ENCODE measurements around the gene NBR1.
A peak's percentile ranks its signal among the peaks of the same experiment; 100 is the strongest.
"Not testable (repeated sequence)": the region's sequence is repeated elsewhere in the genome, so short reads cannot be mapped to it uniquely, and the experiment has no call there.

NBR1 gene

DNA sequence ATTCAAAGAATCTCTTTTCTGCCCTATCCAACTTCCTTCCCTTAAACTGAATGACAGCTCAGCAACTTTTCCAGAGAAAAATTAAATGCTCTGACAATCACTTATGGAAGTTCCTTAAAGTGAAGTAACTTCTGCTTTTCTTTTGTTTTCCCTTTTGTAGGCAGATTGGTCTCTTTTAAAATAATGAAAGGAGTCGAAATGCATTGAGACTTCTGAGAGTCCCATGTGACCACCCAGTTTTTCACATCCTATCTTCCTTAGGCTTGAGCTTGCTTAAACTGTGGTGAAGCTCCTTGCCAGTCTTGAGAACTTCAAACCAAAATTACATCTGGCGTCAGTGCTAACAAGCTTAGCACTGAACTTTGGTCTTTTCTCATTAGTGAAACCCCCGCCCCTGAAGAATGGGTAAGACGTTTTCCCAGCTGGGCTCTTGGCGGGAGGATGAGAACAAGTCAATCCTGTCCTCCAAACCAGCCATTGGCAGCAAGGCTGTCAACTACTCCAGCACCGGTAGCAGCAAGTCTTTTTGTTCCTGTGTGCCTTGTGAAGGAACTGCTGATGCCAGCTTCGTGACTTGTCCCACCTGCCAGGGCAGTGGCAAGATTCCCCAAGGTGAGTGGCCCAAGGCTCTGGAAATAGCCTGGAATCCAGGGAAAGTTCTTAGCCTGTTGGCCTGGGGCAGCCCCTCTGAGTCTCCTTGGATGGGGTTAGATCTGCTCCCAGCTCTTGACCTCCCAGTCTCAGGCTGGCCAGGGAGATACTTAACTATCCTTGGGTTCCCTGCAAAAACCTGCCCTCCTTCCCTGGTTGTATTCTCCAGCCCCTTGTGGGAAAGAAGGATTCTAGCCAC, 41.9 kb downstream of the NBR1 start:
- DNase-seq (ENCODE audit: insufficient read length, low spot score) (peak; percentile 15), FAIRE-seq (peak; percentile 89)

DNA sequence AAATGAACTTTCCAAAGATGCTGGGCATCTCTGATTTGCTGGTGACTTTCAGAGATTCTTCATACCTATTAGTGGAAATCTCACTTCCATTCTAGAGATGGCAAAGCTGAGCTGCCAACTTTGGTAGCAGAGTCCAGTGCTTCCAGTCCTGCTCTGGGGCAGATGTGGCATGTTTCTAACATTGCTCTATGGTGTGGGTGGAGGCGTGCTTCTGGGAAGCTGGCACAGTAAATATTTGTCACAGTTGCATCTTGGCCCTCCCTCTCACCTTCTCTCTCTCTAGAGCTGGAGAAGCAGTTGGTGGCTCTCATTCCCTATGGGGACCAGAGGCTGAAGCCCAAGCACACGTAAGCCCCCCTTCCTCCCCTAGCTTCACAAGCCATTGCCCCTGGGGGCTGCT, 42.5 kb downstream of the NBR1 start:
- no peak for DNase-seq (ENCODE audit: insufficient read length, low spot score)
- FAIRE-seq = no peak

DNA sequence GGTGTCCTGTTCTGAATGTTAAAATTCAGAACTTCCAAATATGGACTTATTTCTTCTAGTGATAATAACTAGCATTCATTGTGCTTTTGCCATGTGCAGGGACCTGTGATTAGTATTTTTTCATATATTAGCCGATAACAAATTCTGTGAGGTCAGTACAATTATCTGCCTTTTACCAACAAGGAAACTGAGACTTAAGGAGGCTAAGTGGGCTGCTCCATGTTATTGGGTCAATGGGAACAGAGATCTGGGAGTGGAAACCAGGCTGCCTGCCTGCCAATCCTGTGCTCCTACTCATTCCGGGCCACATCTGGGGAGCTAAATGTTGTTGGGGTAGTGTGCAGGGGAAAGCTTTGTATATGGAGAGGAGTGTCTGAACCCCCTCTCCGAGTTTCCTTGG, 44.3 kb downstream of the NBR1 start:
- FAIRE-seq = no peak

DNA sequence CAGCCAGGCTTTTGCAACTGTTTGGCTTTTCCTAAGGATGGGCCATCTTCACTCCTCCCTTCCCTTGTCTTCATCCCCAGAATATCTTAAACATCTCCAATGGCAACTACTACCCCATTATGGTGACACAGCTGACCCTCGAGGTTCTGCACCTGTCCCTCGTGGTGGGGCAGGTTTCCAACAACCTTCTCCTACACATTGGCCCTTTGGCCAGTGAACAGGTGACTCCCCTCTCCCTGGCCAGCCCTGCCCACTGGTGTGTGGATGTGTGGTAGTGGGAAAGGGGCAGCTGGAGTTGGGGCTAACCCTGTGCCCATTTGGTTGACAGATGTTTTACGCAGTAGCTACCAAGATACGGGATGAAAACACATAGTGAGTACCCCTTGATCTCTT, 45.4 kb downstream of the NBR1 start:
- DNase-seq (ENCODE audit: insufficient read length, low spot score) (no peak), FAIRE-seq (no peak)

More for the DNA sequence above, 44.3 kb downstream of the NBR1 start:
- no peak for DNase-seq (ENCODE audit: insufficient read length, low spot score)

DNA sequence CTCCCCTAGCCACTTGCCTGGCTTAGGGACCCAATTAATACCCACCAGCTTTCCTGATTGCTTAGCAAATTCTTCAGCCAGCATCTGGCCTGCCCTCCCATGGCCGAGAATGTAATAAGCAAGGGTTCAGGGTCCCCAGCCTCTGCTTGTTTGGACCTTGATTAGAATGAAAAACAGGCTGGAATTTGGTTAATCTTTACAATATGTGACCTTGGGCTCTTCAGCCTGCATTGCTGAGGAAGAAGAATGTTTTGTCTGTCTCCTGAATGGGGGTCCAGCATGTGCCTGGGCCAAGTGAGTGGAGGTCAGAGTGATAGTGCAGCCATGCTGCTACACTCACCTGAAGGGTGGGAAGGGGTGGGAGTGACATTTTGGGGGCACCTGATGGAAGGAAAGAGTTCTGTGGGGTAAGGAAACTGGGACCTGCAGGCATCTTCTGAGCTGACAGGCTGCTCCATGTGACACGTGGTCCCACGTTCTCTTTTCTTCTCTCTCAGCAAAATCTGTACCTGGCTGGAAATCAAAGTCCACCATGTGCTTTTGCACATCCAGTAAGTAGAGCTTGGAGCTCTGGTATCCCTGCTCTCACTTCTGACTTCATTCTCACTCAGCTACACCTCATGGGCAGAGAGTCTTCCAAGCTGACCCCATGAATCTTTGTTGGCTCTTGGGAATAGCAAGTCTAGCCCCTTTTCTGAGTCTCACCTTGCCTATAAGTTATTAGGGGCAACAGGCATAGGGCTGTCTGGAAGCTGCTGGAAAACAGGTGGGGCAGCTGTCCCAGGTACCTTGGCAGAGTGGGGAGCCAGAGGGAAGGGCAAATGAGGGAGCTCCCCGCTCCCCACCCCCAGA, 46.0 kb downstream of the NBR1 start:
- no peak for FAIRE-seq
- no peak for DNase-seq (ENCODE audit: insufficient read length, low spot score)

DNA sequence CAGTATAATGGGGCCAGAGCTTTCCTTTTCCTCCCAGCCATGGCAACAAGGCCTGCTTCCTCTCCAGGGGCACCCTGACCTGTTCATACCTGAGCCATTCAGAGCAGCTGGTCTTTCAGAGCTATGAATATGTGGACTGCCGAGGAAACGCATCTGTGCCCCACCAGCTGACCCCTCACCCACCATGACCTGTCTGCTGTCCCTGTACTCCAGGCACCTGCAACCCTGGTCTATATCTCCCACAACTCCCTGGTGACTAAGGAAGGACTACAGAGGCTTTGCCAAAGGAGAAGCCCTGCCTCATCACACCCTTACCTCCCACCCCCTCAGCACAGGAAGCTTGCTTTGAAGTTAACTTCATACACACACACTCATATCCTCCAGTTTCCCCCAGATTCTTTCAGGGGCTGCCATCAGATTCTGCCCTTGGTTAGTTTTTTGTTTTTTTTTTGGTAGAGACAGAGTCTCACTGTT, 46.6 kb downstream of the NBR1 start:
- no peak for FAIRE-seq
- DNase-seq (ENCODE audit: insufficient read length, low spot score) = no peak

DNA sequence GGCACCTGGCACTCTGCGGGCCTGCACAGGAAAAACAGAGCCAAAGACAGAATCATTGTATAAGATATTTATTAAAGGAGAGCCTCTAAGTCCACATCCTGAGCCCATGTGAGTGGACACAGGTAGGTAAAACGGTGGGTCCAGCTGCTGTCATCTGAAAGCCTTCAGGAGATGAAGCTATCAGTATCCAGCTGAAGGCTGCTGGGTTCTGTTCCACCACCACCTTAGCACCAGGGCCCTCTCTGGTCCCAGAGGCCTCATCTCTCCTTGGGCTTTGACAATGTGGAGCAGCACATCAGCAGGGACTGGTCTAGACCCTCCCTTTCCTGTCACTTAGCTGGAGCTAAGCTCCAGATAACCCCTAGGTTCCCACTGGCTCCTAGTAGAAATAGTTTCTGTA, 48.0 kb downstream of the NBR1 start:
- DNase-seq (ENCODE audit: insufficient read length, low spot score) (no peak), FAIRE-seq (no peak)

DNA sequence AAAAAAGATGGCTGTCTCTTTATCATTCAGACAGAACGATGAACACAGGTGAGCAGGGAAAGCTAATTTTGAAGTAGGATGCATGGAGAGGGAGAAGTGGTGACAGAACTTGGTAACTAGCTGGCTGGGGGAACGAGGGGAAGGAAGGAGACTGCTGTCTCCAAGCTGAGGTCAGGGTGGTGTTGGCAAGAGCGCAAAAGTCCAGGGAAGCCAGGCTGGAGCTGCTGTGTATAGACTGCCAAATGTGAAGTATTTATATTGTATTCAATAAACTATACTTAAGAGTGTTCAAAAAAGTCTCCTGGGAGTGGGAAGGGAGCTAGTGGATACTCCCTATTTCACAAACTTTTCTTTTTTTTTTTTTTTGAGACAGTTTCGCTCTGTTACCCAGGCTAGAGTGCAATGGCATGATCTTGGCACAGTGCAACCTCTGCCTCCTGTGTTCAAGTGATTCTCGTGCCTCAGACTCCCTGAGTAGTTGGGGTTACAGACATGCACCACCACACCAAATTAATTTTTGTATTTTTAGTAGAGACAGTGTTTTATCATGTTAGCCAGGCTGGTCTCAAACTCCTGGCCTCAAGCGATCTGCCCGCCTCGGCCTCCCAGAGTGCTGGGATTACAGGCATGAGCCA, 48.8 kb downstream of the NBR1 start:
- no peak for DNase-seq (ENCODE audit: insufficient read length, low spot score)
- FAIRE-seq = no peak

DNA sequence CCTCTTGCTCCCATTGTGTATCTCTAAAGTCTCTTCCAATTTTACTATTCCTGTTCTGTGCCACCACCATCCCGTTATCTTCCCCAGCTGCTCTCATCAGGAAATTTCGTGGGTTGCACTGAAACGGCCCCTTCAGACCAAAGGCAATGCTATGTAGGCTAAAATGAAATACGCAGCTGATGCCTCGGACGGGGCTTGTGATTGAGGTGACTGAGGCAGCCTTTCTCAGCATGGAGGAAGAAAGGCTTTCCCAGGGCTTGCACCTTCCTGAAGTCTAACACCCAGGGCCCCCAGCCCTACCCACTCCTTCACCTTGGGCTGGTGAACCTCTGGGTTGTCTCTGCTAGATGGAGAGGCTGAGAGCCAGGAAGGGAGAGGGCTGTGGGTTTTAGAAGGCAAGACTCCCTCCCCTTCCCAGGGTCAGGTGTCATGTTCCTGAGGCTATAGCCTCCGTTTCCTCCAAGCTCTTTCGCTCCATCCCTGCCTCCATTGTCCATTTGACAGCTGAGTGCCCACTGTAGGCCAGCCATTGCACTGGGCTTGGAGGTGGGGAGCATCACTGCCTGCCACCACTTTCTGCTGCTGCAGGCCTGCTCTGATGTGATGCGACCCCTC, 49.6 kb downstream of the NBR1 start:
- no peak for DNase-seq (ENCODE audit: insufficient read length, low spot score)
- no peak for FAIRE-seq

DNA sequence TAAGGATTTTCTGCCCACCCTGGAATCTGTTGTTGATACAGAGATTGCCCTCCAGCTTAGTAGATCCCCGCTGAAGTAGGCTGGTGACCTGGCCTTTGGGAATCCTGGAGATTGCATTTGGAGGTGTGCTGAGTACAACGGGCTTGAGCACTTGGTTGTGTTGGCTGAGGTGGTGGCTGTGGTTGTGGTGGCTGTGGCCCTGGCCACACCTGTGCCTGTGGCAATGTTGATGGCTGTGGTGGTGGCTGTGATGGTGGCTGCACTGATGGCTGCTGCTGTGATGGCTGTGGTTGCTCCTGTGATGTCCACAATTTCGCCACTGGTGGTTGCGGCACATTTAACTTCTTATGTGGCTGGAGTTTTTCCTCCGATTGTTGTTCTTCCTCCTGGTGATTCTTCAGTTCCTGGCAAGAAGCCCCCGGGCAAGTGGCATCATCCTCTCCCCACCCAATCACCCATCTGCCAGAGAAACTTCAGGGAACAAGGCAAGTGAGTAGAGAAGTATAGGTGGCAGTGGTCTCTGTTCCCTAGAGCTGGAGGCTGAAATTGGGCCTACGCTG, 53.2 kb downstream of the NBR1 start:
- DNase-seq (ENCODE audit: insufficient read length, low spot score) = no peak
- FAIRE-seq = no peak

DNA sequence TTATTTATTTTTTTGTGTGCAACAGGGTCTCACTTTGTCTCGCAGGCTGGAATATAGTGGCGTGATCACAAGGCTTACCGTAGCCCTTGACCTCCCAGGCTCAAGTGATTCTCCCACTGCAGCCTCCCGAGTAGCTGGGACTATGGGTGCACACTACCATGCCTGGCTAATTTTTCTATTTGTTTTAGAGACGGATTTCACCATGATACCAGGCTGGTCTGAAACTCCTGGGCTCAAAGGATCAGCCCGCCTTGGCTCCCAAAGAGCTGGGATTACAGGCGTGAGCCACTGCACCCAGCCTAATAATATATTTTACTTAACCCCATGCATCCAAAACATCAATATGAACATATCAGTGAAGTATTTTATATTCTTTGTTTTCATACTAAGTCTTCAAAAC, 55.4 kb downstream of the NBR1 start:
- no peak for DNase-seq (ENCODE audit: insufficient read length, low spot score)
- FAIRE-seq = no peak

DNA sequence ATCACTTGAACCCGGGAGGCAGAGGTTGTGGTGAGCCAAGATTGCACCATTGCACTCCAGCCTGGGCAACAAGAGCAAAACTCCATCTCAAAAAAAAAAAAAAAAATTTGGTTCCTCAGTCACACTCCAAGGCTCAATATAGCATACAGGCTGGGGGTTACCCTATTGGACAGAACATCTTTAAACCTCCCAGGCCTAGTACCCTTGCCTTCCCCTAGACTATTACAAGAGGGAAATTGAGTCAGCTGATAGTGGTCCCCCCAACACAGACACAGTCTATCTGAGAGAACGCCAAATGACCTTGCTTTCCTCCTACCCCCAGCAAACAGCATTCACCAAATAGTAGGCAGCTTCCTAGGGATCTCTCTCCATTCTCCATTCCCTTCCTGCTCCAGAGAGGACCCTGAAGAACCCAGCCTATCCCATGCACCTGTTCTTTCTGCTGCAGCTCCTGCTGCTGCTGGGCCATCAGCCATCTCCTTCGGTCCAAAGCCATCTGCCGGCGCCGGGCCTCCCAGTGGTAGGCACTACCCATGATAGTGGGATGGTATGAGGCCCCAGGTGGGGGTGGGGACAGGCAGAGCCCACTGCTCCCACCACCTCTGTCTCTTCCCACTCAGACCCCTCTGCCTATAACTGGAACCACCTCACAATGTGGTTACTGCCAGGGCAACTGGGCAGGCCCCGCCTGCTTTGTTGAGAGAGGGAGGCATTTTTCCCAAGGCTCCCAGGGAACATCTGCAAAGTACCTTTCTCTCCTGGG, 57.2 kb downstream of the NBR1 start, which contains the start of gene CCDC200:
CCDC200 (minus strand) TSS at position 604 of the 763 bp plus-strand sequence; CDS start at position 535, 69 bp downstream.
- not testable (repeated sequence) for FAIRE-seq; DNase-seq (ENCODE audit: insufficient read length, low spot score)

DNA sequence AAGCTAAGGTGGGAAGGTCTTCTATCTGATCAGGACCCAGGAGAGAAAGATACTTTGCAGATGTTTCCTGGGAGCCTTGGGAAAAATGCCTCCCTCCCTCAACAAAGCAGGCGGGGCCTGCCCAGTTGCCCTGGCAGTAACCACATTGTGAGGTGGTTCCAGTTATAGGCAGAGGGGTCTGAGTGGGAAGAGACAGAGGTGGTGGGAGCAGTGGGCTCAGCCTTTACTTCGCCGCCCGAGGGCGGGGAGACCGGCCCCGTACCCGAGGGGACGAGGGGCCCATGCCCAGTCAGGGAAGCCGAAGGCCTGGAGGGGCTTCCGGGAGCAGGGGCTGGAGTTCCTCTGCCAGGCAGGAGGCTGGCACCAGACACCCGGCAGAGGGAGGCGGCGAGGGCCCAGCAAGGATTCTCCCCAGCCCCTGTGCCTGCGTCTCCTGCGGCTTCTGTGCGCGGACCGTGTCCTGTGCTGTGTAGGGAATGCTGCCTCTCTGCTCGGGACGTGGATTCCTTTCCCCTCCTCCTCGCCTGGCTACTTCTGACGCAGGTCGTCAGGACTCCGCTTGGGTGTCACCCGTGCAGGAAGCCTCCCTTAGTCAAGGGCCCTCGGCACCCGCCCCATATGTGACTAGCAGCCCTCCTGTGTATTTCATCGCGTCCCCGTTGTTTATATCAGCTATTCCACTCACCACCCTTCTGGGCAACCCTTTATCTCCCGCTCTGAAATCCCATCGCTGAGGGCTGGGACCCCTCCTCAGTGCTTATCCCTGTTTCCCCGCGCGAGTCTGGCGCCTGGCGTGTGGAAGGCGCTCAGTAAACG, 60.4 kb downstream of the NBR1 start:
- not testable (repeated sequence) for DNase-seq (ENCODE audit: insufficient read length, low spot score); FAIRE-seq

DNA sequence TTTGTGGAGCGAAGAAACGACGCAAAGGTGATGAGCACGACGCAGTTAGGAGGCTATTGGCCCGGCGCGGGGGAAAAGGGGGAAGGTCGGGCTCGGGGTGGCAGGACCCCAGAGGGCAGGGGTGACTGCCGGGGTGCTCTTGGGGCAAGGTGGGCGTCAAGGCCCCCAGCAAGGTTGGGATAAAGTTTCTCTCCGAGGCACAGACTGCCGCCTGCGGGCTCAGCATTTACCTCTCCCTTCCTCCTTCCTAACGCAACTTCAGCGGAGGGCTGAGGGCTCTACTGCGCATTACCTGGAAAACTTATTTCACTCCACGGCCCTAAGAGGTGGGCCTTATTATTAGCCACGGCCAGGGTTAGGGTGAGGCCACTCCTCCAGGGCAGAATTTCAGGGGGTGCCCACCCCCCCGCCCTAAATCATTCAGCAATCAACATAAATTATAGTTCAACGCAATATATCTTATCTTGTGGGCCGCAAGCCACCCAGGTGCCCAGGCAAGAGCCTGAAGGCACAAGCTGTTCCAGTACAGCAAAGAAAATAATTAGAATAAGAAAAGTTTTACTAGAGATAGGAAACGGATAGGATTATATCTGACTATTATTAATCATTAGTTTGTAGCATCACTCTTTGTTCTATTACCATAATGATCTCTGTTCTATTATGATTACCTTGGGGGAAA, 61.1 kb downstream of the NBR1 start:
- not testable (repeated sequence) for DNase-seq (ENCODE audit: insufficient read length, low spot score); FAIRE-seq

DNA sequence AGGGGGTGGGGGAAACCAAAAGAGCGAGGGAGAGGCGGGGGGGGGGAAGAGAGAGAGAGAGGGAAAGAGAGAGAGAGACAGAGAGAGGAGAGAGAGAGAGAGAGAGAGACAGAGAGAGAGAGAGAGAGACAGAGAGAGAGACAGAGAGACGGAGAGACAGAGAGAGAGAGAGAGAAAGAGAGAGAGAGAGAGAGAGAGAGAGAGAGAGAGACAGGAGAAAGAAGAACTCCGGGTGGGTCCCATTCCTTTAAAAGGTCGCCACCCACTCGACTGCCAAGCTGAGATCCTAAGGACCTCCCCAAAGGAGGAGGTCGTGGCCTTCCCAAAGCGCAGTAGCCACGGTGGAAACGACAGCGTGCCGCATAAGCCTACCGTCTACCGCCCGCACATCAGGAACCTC, 62.2 kb downstream of the NBR1 start:
- not testable (repeated sequence) for DNase-seq (ENCODE audit: insufficient read length, low spot score); FAIRE-seq

DNA sequence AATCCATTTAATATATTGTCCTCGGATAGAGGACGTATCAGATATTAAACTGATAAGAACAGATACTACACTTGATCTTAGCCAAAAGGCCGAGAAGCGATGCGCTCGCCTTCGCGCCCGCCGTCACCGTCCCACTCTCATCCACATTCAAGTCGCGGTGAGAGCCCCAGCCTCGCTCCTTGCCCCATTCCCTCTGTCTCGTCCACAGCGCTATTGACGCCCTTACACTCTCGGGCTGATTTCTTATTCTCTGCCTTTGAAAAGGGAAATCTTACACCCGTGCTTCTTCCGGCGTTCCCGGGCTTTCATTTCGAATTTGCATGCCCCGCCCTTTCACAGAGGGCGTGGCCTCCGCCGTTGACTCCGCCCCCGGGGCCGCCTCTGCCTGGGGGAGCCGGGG, 62.9 kb downstream of the NBR1 start, which contains the start of gene RNU2-1:
RNU2-1 (minus strand) TSS at position 101 of the 400 bp plus-strand sequence.
- not testable (repeated sequence) for FAIRE-seq; DNase-seq (ENCODE audit: insufficient read length, low spot score)

DNA sequence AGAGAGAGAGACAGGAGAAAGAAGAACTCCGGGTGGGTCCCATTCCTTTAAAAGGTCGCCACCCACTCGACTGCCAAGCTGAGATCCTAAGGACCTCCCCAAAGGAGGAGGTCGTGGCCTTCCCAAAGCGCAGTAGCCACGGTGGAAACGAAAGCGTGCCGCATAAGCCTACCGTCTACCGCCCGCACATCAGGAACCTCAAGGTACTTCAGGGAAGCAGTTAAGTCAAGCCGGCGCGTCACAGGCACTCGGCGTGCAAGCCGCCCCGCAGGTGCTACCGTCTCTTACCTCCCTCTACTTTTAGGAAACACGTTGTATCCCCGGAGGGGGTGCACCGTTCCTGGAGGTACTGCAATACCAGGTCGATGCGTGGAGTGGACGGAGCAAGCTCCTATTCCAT, 68.6 kb downstream of the NBR1 start:
- not testable (repeated sequence) for FAIRE-seq; DNase-seq (ENCODE audit: insufficient read length, low spot score)

All from GM19239 (cell line).